ENCODE data around the gene OR1E2. TPM values are rescaled to one million over a fixed set of nuclear protein-coding genes. Genes with fewer than 3 reads are reported as not detected.
A peak's percentile ranks its signal among the peaks of the same experiment; 100 is the strongest.
"Not testable (repeated sequence)": the region's sequence is repeated elsewhere in the genome, so short reads cannot be mapped to it uniquely, and the experiment has no call there.

Gene OR1E2
- total and polyA plus RNA-seq, 8 donors = not detected

GRCh38 chr17:3398310-3398709 lies 35.3 kb downstream of the OR1E2 start, which contains the start of gene OR1E1:
TSS of gene OR1E1 (minus strand) at chr17:3398410. CDS start at chr17:3398410, 0 bp downstream.
- no peaks in the 10 kb centered on the region for H3K9me3 ChIP-seq
- H3K27me3 ChIP-seq = no peaks in the 10 kb centered on the region
- no peak within 1 kb of the TSS for H3K27ac ChIP-seq
- no peak for TF ChIP-seq CTCF (IDR thresholded peaks at IDR 0.05)
- intact Hi-C loops (cut with DNase I) = no loop called here
- H3K4me3 ChIP-seq = no peak within 1 kb of the TSS
- ATAC-seq = no peak
- H3K4me1 ChIP-seq = no peaks in the 10 kb centered on the region
- DNase-seq = no peak
- no peaks in the 10 kb centered on the region for H3K36me3 ChIP-seq

GRCh38 chr17:3397801-3398200 lies 35.8 kb downstream of the OR1E2 start:
- H3K27ac ChIP-seq; H3K9me3 ChIP-seq; ATAC-seq; intact Hi-C loops (cut with DNase I); H3K36me3 ChIP-seq; H3K4me1 ChIP-seq; H3K4me3 ChIP-seq; H3K27me3 ChIP-seq: not testable (repeated sequence)
- DNase-seq = peak in 1 of 4 donors; percentile 3

GRCh38 chr17:3389791-3390190 lies 43.9 kb downstream of the OR1E2 start:
- intact Hi-C loops (cut with DNase I) = no loop called here
- TF ChIP-seq CTCF (IDR thresholded peaks at IDR 0.05) = no peak
- Histone ChIP-seq H3K9me3 (peaks cover 0 to 2% of the 10 kb centered on the region in 2 donors), H3K36me3 (no peaks in the 10 kb centered on the region), H3K4me3 (no peak overlapping the region), H3K27me3 (peaks cover 20 to 53% of the 10 kb centered on the region in 2 donors), H3K27ac (no peak overlapping the region), H3K4me1 (no peaks in the 10 kb centered on the region)
- no peak for DNase-seq
- no peak for ATAC-seq

GRCh38 chr17:3385869-3386816 lies 47.5 kb downstream of the OR1E2 start, which contains the start of gene OR3A2:
TSS of gene OR3A2 (minus strand) at chr17:3386308.
- H3K36me3 ChIP-seq = no peaks in the 10 kb centered on the region
- peak within 1 kb of the TSS in 1 of 2 donors; percentile 3 for H3K4me3 ChIP-seq
- H3K9me3 ChIP-seq = peaks cover 0 to 2% of the 10 kb centered on the region in 2 donors
- no peak within 1 kb of the TSS for H3K27ac ChIP-seq
- H3K4me1 ChIP-seq = no peaks in the 10 kb centered on the region
- TF ChIP-seq CTCF (IDR thresholded peaks at IDR 0.05) = no peak
- ATAC-seq (peak; percentile 36), DNase-seq (peak in 1 of 4 donors; percentile 65)
- intact Hi-C loops (cut with DNase I) = no loop called here
- peaks cover 20 to 69% of the 10 kb centered on the region in 2 donors for H3K27me3 ChIP-seq

Other genes with a start within 250 kb of the OR1E2 start
- gene OR1A2, start 236.3 kb downstream of the OR1E2 start, total RNA-seq = not detected
- not detected for gene OR1A2, start 236.3 kb downstream of the OR1E2 start, polyA plus RNA-seq (ENCODE audit: insufficient read length in 6 of 6)
- gene OR1A1, start 226.2 kb downstream of the OR1E2 start, total RNA-seq = not detected
- under 1 TPM in 4 of 6 donors, not detected in 2; 0.07 to 0.18 (median 0.13) TPM for gene OR1A1, start 226.2 kb downstream of the OR1E2 start, polyA plus RNA-seq (ENCODE audit: insufficient read length in 6 of 6)
- under 1 TPM in 1 of 2 donors, not detected in 1; 0.20 TPM for gene OR3A1, start 135.5 kb downstream of the OR1E2 start, total RNA-seq
- gene OR3A1, start 135.5 kb downstream of the OR1E2 start, polyA plus RNA-seq (ENCODE audit: insufficient read length in 6 of 6) = under 1 TPM in 2 of 6 donors, not detected in 4; 0.13 to 0.17 TPM
- gene OR3A2, start 47.5 kb downstream of the OR1E2 start, total RNA-seq = under 1 TPM; 0.24 to 0.87 TPM
- gene OR3A2, start 47.5 kb downstream of the OR1E2 start, polyA plus RNA-seq (ENCODE audit: insufficient read length in 6 of 6) = under 1 TPM; 0.08 to 0.77 (median 0.13) TPM
- not detected for gene OR1E1, start 35.4 kb downstream of the OR1E2 start, total RNA-seq
- under 1 TPM in 1 of 6 donors, not detected in 5; 0.13 TPM for gene OR1E1, start 35.4 kb downstream of the OR1E2 start, polyA plus RNA-seq (ENCODE audit: insufficient read length in 6 of 6)
- gene OR3A3, start 22.5 kb downstream of the OR1E2 start, total RNA-seq = not detected
- under 1 TPM in 3 of 6 donors, not detected in 3; 0.06 to 0.09 (median 0.07) TPM for gene OR3A3, start 22.5 kb downstream of the OR1E2 start, polyA plus RNA-seq (ENCODE audit: insufficient read length in 6 of 6)
- gene SPATA22, start 38.0 kb upstream of the OR1E2 start, total RNA-seq = 1 to 10 TPM in 1 of 2 donors, under 1 TPM in 1; 0.26 to 1.4 TPM
- gene SPATA22, start 38.0 kb upstream of the OR1E2 start, polyA plus RNA-seq (ENCODE audit: insufficient read length in 6 of 6) = 1 to 10 TPM in 1 of 6 donors, under 1 TPM in 4, not detected in 1; 0.25 to 1.0 (median 0.40) TPM
- 1 to 10 TPM; 6.5 to 7.1 TPM for gene ASPA, start 42.2 kb upstream of the OR1E2 start, total RNA-seq
- 10 to 100 TPM; 36.0 to 68.9 (median 48.5) TPM for gene ASPA, start 42.2 kb upstream of the OR1E2 start, polyA plus RNA-seq (ENCODE audit: insufficient read length in 6 of 6)
- gene TRPV3, start 124.0 kb upstream of the OR1E2 start, total RNA-seq = under 1 TPM; 0.55 to 0.58 TPM
- gene TRPV3, start 124.0 kb upstream of the OR1E2 start, polyA plus RNA-seq (ENCODE audit: insufficient read length in 6 of 6) = 1 to 10 TPM; 1.6 to 4.2 (median 2.2) TPM
- 1 to 10 TPM; 3.3 to 3.7 TPM for gene TRPV1, start 175.6 kb upstream of the OR1E2 start, total RNA-seq
- 10 to 100 TPM in 3 of 6 donors, 1 to 10 TPM in 3; 9.3 to 11.1 (median 10.0) TPM for gene TRPV1, start 175.6 kb upstream of the OR1E2 start, polyA plus RNA-seq (ENCODE audit: insufficient read length in 6 of 6)
- gene SHPK, start 202.4 kb upstream of the OR1E2 start, total RNA-seq = 10 to 100 TPM; 11.0 to 13.1 TPM
- 10 to 100 TPM; 10.4 to 16.8 (median 15.0) TPM for gene SHPK, start 202.4 kb upstream of the OR1E2 start, polyA plus RNA-seq (ENCODE audit: insufficient read length in 6 of 6)
- gene CTNS, start 202.9 kb upstream of the OR1E2 start, total RNA-seq = 10 to 100 TPM; 20.1 to 30.6 TPM
- gene CTNS, start 202.9 kb upstream of the OR1E2 start, polyA plus RNA-seq (ENCODE audit: insufficient read length in 6 of 6) = 10 to 100 TPM in 5 of 6 donors, 1 to 10 TPM in 1; 8.7 to 14.2 (median 12.1) TPM
- 100 to 1,000 TPM; 143 to 194 TPM for gene TAX1BP3, start 234.7 kb upstream of the OR1E2 start, total RNA-seq
- 10 to 100 TPM; 65.2 to 98.9 (median 84.7) TPM for gene TAX1BP3, start 234.7 kb upstream of the OR1E2 start, polyA plus RNA-seq (ENCODE audit: insufficient read length in 6 of 6)
- 10 to 100 TPM; 33.0 to 37.6 TPM for gene EMC6, start 235.0 kb upstream of the OR1E2 start, total RNA-seq
- 10 to 100 TPM; 15.9 to 26.0 (median 19.0) TPM for gene EMC6, start 235.0 kb upstream of the OR1E2 start, polyA plus RNA-seq (ENCODE audit: insufficient read length in 6 of 6)